ENCODE measurements around the gene GJB5.

The GJB5 gene

GRCh38 chr1:34759503-34760357 lies 4.9 kb downstream of the GJB5 start, which contains the start of gene GJB4:
GJB4 (plus strand) TSS chr1:34759740; CDS start chr1:34761255, 1,515 bp downstream.
- no peak for DNase-seq
- Histone ChIP-seq H4K12ac (ENCODE audit: low read depth, low read length) (no peak within 1 kb of the TSS), H2BK5ac (ENCODE audit: low read depth, low read length, poor library complexity) (no peak within 1 kb of the TSS), H2AK5ac (ENCODE audit: low read length) (no peak within 1 kb of the TSS), H3K14ac (ENCODE audit: low read length) (no peak within 1 kb of the TSS), H3K79me1 (ENCODE audit: low read length) (peaks cover 2% of the 10 kb centered on the region), H3K36me3 (ENCODE audit: control insufficient read depth in 1 of 2, insufficient read depth in 2 of 2, low read length in 2 of 2) (no peaks in the 10 kb centered on the region), H4K8ac (ENCODE audit: low read depth, low read length) (no peak within 1 kb of the TSS), H3K4me1 (ENCODE audit: control insufficient read depth in 1 of 2, insufficient read depth in 2 of 2, low read length in 2 of 2) (peaks cover 14 to 16% of the 10 kb centered on the region in 2 experiments), H3K79me2 (ENCODE audit: control insufficient read depth, insufficient read depth, low read length, poor library complexity) (no peaks in the 10 kb centered on the region), H2AFZ (ENCODE audit: insufficient read depth, low read length, poor library complexity) (no peak within 1 kb of the TSS), H3K23ac (ENCODE audit: low read length) (no peak within 1 kb of the TSS), H3K27me3 (ENCODE audit: insufficient read depth, low read length) (no peaks in the 10 kb centered on the region), H3K4ac (ENCODE audit: low read depth, low read length) (no peak within 1 kb of the TSS), H3K18ac (ENCODE audit: low read length) (no peak within 1 kb of the TSS), H2BK12ac (ENCODE audit: low read length) (no peak within 1 kb of the TSS), H3K4me2 (ENCODE audit: low read length) (no peak within 1 kb of the TSS), H3K9ac (ENCODE audit: low read length) (no peak within 1 kb of the TSS), H4K91ac (ENCODE audit: low read depth, low read length) (no peak within 1 kb of the TSS), H3K9me3 (ENCODE audit: insufficient read depth, low read depth, low read length) (peaks cover 10% of the 10 kb centered on the region), H3K27ac (ENCODE audit: low read depth, low read length) (no peak within 1 kb of the TSS), H2BK120ac (ENCODE audit: insufficient read depth, low read length, poor library complexity) (no peak within 1 kb of the TSS), H3K4me3 (ENCODE audit: low read depth, low read length) (no peak within 1 kb of the TSS)
- no CpG with 5 or more reads among the region's 10 CpGs for WGBS (ENCODE audit: extremely low coverage, insufficient coverage, insufficient read length)

DNA sequence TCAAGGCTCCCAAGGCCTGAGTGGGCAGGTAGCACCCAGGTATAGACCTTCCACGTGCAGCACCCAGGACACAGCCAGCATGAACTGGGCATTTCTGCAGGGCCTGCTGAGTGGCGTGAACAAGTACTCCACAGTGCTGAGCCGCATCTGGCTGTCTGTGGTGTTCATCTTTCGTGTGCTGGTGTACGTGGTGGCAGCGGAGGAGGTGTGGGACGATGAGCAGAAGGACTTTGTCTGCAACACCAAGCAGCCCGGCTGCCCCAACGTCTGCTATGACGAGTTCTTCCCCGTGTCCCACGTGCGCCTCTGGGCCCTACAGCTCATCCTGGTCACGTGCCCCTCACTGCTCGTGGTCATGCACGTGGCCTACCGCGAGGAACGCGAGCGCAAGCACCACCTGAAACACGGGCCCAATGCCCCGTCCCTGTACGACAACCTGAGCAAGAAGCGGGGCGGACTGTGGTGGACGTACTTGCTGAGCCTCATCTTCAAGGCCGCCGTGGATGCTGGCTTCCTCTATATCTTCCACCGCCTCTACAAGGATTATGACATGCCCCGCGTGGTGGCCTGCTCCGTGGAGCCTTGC lies 6.4 kb downstream of the GJB5 start:
- WGBS (ENCODE audit: extremely low coverage, insufficient coverage, insufficient read length), result no CpG with 5 or more reads among the region's 33 CpGs
- H3K27ac ChIP-seq (ENCODE audit: low read depth, low read length), result no peak overlapping the region
- H3K27me3 ChIP-seq (ENCODE audit: insufficient read depth, low read length), result no peaks in the 10 kb centered on the region
- H4K8ac ChIP-seq (ENCODE audit: low read depth, low read length), result no peak overlapping the region
- no peak overlapping the region for H3K23ac ChIP-seq (ENCODE audit: low read length)
- peaks cover 2% of the 10 kb centered on the region for H3K79me1 ChIP-seq (ENCODE audit: low read length)
- H2AK5ac ChIP-seq (ENCODE audit: low read length), result no peak overlapping the region
- H3K9me3 ChIP-seq (ENCODE audit: insufficient read depth, low read depth, low read length), result peaks cover 10% of the 10 kb centered on the region
- H3K18ac ChIP-seq (ENCODE audit: low read length), result no peak overlapping the region
- H2BK5ac ChIP-seq (ENCODE audit: low read depth, low read length, poor library complexity), result no peak overlapping the region
- H3K79me2 ChIP-seq (ENCODE audit: control insufficient read depth, insufficient read depth, low read length, poor library complexity), result no peaks in the 10 kb centered on the region
- H4K12ac ChIP-seq (ENCODE audit: low read depth, low read length), result no peak overlapping the region
- no peak overlapping the region for H2BK12ac ChIP-seq (ENCODE audit: low read length)
- peaks cover 13 to 14% of the 10 kb centered on the region in 2 experiments for H3K4me1 ChIP-seq (ENCODE audit: control insufficient read depth in 1 of 2, insufficient read depth in 2 of 2, low read length in 2 of 2)
- no peak overlapping the region for H4K91ac ChIP-seq (ENCODE audit: low read depth, low read length)
- H2BK120ac ChIP-seq (ENCODE audit: insufficient read depth, low read length, poor library complexity), result no peak overlapping the region
- no peaks in the 10 kb centered on the region for H3K36me3 ChIP-seq (ENCODE audit: control insufficient read depth in 1 of 2, insufficient read depth in 2 of 2, low read length in 2 of 2)
- no peak overlapping the region for H2AFZ ChIP-seq (ENCODE audit: insufficient read depth, low read length, poor library complexity)
- no peak overlapping the region for H3K4me3 ChIP-seq (ENCODE audit: low read depth, low read length)
- no peak overlapping the region for H3K14ac ChIP-seq (ENCODE audit: low read length)
- no peak overlapping the region for H3K4ac ChIP-seq (ENCODE audit: low read depth, low read length)
- no peak overlapping the region for H3K4me2 ChIP-seq (ENCODE audit: low read length)
- no peak for DNase-seq
- no peak overlapping the region for H3K9ac ChIP-seq (ENCODE audit: low read length)

DNA sequence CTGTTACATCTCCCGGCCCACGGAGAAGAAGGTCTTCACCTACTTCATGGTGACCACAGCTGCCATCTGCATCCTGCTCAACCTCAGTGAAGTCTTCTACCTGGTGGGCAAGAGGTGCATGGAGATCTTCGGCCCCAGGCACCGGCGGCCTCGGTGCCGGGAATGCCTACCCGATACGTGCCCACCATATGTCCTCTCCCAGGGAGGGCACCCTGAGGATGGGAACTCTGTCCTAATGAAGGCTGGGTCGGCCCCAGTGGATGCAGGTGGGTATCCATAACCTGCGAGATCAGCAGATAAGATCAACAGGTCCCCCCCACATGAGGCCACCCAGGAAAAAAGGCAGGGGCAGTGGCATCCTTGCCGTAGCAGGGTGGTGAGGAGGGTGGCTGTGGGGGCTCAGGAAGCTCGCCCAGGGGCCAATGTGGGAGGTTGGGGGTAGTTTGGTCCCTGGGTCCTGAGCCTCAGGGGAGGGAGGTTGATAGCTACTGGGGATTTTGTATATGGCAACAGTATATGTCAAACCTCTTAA lies 7.0 kb downstream of the GJB5 start:
- H3K79me2 ChIP-seq (ENCODE audit: control insufficient read depth, insufficient read depth, low read length, poor library complexity), result no peaks in the 10 kb centered on the region
- peaks cover 2% of the 10 kb centered on the region for H3K79me1 ChIP-seq (ENCODE audit: low read length)
- H3K27ac ChIP-seq (ENCODE audit: low read depth, low read length), result no peak overlapping the region
- H3K9ac ChIP-seq (ENCODE audit: low read length), result no peak overlapping the region
- H2AFZ ChIP-seq (ENCODE audit: insufficient read depth, low read length, poor library complexity), result no peak overlapping the region
- no peak for DNase-seq
- H3K4me1 ChIP-seq (ENCODE audit: control insufficient read depth in 1 of 2, insufficient read depth in 2 of 2, low read length in 2 of 2), result peaks cover 13 to 14% of the 10 kb centered on the region in 2 experiments
- no peak overlapping the region for H3K18ac ChIP-seq (ENCODE audit: low read length)
- no peaks in the 10 kb centered on the region for H3K27me3 ChIP-seq (ENCODE audit: insufficient read depth, low read length)
- H3K14ac ChIP-seq (ENCODE audit: low read length), result no peak overlapping the region
- H4K12ac ChIP-seq (ENCODE audit: low read depth, low read length), result no peak overlapping the region
- no peak overlapping the region for H2BK120ac ChIP-seq (ENCODE audit: insufficient read depth, low read length, poor library complexity)
- no peaks in the 10 kb centered on the region for H3K36me3 ChIP-seq (ENCODE audit: control insufficient read depth in 1 of 2, insufficient read depth in 2 of 2, low read length in 2 of 2)
- no peak overlapping the region for H3K4ac ChIP-seq (ENCODE audit: low read depth, low read length)
- no peak overlapping the region for H3K23ac ChIP-seq (ENCODE audit: low read length)
- H3K9me3 ChIP-seq (ENCODE audit: insufficient read depth, low read depth, low read length), result peaks cover 10% of the 10 kb centered on the region
- H3K4me3 ChIP-seq (ENCODE audit: low read depth, low read length), result no peak overlapping the region
- no peak overlapping the region for H4K8ac ChIP-seq (ENCODE audit: low read depth, low read length)
- H2BK5ac ChIP-seq (ENCODE audit: low read depth, low read length, poor library complexity), result no peak overlapping the region
- H3K4me2 ChIP-seq (ENCODE audit: low read length), result no peak overlapping the region
- no CpG with 5 or more reads among the region's 13 CpGs for WGBS (ENCODE audit: extremely low coverage, insufficient coverage, insufficient read length)
- H2BK12ac ChIP-seq (ENCODE audit: low read length), result no peak overlapping the region
- no peak overlapping the region for H4K91ac ChIP-seq (ENCODE audit: low read depth, low read length)
- H2AK5ac ChIP-seq (ENCODE audit: low read length), result no peak overlapping the region

GRCh38 chr1:34762474-34763141 lies 7.8 kb downstream of the GJB5 start:
- peaks cover 13 to 14% of the 10 kb centered on the region in 2 experiments for H3K4me1 ChIP-seq (ENCODE audit: control insufficient read depth in 1 of 2, insufficient read depth in 2 of 2, low read length in 2 of 2)
- no CpG with 5 or more reads among the region's 7 CpGs for WGBS (ENCODE audit: extremely low coverage, insufficient coverage, insufficient read length)
- H3K79me2 ChIP-seq (ENCODE audit: control insufficient read depth, insufficient read depth, low read length, poor library complexity), result no peaks in the 10 kb centered on the region
- no peaks in the 10 kb centered on the region for H3K36me3 ChIP-seq (ENCODE audit: control insufficient read depth in 1 of 2, insufficient read depth in 2 of 2, low read length in 2 of 2)
- no peak overlapping the region for H2AFZ ChIP-seq (ENCODE audit: insufficient read depth, low read length, poor library complexity)
- no peak overlapping the region for H4K12ac ChIP-seq (ENCODE audit: low read depth, low read length)
- H3K9ac ChIP-seq (ENCODE audit: low read length), result no peak overlapping the region
- peak in 1 of 2 donors; percentile 12 for DNase-seq
- H3K27ac ChIP-seq (ENCODE audit: low read depth, low read length), result no peak overlapping the region
- no peak overlapping the region for H2BK12ac ChIP-seq (ENCODE audit: low read length)
- no peak overlapping the region for H2BK5ac ChIP-seq (ENCODE audit: low read depth, low read length, poor library complexity)
- H2BK120ac ChIP-seq (ENCODE audit: insufficient read depth, low read length, poor library complexity), result no peak overlapping the region
- H3K79me1 ChIP-seq (ENCODE audit: low read length), result peaks cover 2% of the 10 kb centered on the region
- H3K4me2 ChIP-seq (ENCODE audit: low read length), result no peak overlapping the region
- no peak overlapping the region for H3K4me3 ChIP-seq (ENCODE audit: low read depth, low read length)
- H4K91ac ChIP-seq (ENCODE audit: low read depth, low read length), result no peak overlapping the region
- H3K9me3 ChIP-seq (ENCODE audit: insufficient read depth, low read depth, low read length), result peaks cover 7% of the 10 kb centered on the region
- H3K27me3 ChIP-seq (ENCODE audit: insufficient read depth, low read length), result no peaks in the 10 kb centered on the region
- no peak overlapping the region for H3K18ac ChIP-seq (ENCODE audit: low read length)
- no peak overlapping the region for H2AK5ac ChIP-seq (ENCODE audit: low read length)
- H3K23ac ChIP-seq (ENCODE audit: low read length), result no peak overlapping the region
- no peak overlapping the region for H4K8ac ChIP-seq (ENCODE audit: low read depth, low read length)
- H3K14ac ChIP-seq (ENCODE audit: low read length), result no peak overlapping the region
- no peak overlapping the region for H3K4ac ChIP-seq (ENCODE audit: low read depth, low read length)
